OCI-LY1 (cell line): ENCODE data around the gene LAPTM5.
A peak's percentile ranks its signal among the peaks of the same experiment; 100 is the strongest.

ENCODE experiments used
- H2AFZ ChIP-seq: fragments of 200-600 bp; sonication (generic), shearing (Covaris generic); 2 replicates; pipeline ENCODE4 v1.6.0; 2014; ENCODE audit warnings: antibody characterized with exemption, mild to moderate bottlenecking, low read length
- H3F3A ChIP-seq: fragments of 200-600 bp; sonication (generic), shearing (Covaris generic); 2 replicates; pipeline ENCODE4 v1.6.0; 2014; ENCODE audit warnings: mild to moderate bottlenecking, antibody characterized with exemption, low read length, moderate library complexity; ENCODE audit not compliant: insufficient read depth
- H3K27ac ChIP-seq: fragments of 200-600 bp; sonication (generic); 2 replicates; pipeline ENCODE4 v1.5.1; 2014; ENCODE audit warnings: low read length, mixed run types, mild to moderate bottlenecking, low read depth; ENCODE audit not compliant: poor library complexity, severe bottlenecking
- H3K27me3 ChIP-seq: fragments of 200-600 bp; sonication (generic); 2 replicates; pipeline ENCODE4 v1.6.0; 2014; ENCODE audit warnings: antibody characterized with exemption, mild to moderate bottlenecking, low read length, moderate library complexity; ENCODE audit not compliant: insufficient read depth
- H3K36me3 ChIP-seq: fragments of 200-600 bp; sonication (generic); 2 replicates; pipeline ENCODE4 v1.6.1; 2014; ENCODE audit warnings: mild to moderate bottlenecking, antibody characterized with exemption, low read length, moderate library complexity, mixed read lengths; ENCODE audit not compliant: insufficient read depth
- H3K4me1 ChIP-seq: fragments of 200-600 bp; sonication (generic); 2 replicates; pipeline ENCODE4 v1.5.1; 2014; ENCODE audit warnings: mild to moderate bottlenecking, low read length, moderate library complexity; ENCODE audit not compliant: insufficient read depth, severe bottlenecking
- H3K4me2 ChIP-seq: fragments of 200-600 bp; sonication (generic), shearing (Covaris generic); 2 replicates; pipeline ENCODE4 v1.6.1; 2014; ENCODE audit warnings: low read length
- H3K4me3 ChIP-seq: fragments of 200-600 bp; sonication (generic); 2 replicates; pipeline ENCODE4 v1.5.1; 2014; ENCODE audit warnings: low read length, low read depth, mild to moderate bottlenecking, mixed read lengths; ENCODE audit not compliant: poor library complexity, severe bottlenecking
- H3K79me2 ChIP-seq: fragments of 200-600 bp; shearing (Covaris generic); 2 replicates; pipeline ENCODE4 v1.6.1; 2016; ENCODE audit warnings: mixed run types, low read length, mixed read lengths; ENCODE audit not compliant: insufficient read depth
- H3K9ac ChIP-seq: fragments of 200-600 bp; sonication (generic), shearing (Covaris generic); 2 replicates; pipeline ENCODE4 v1.6.1; 2014; ENCODE audit warnings: mild to moderate bottlenecking, low read length, mixed read lengths
- H3K9me2 ChIP-seq: fragments of 200-600 bp; sonication (generic), shearing (Covaris generic); 2 replicates; pipeline ENCODE4 v1.6.1; 2014; ENCODE audit warnings: low read depth, mild to moderate bottlenecking, low read length, mixed read lengths
- H3K9me3 ChIP-seq: fragments of 200-600 bp; shearing (Covaris generic); 2 replicates; pipeline ENCODE4 v1.6.1; 2014; ENCODE audit warnings: low read length, mixed read lengths
- H4K20me1 ChIP-seq: fragments of 200-600 bp; sonication (generic), shearing (Covaris generic); 2 replicates; pipeline ENCODE4 v1.6.0; 2016; ENCODE audit warnings: mild to moderate bottlenecking, low read length; ENCODE audit not compliant: insufficient read depth
- EZH2 ChIP-seq: fragments of 200-600 bp; sonication (generic), shearing (Covaris generic); IDR thresholded peaks from 2 replicates; pipeline ENCODE4 v1.8.0; 2017; ENCODE audit warnings: borderline replicate concordance, mixed run types, mild to moderate bottlenecking, antibody characterized with exemption, low read length, moderate library complexity, mixed read lengths
- TF ChIP-seq, protein P1 (sequence below): fragments of 200-600 bp; sonication (generic), shearing (Covaris generic); IDR thresholded peaks from 2 replicates; pipeline ENCODE4 v1.5.1; 2017; ENCODE audit warnings: mild to moderate bottlenecking, antibody characterized with exemption, low read length, moderate library complexity, mixed read lengths

The LAPTM5 gene

DNA sequence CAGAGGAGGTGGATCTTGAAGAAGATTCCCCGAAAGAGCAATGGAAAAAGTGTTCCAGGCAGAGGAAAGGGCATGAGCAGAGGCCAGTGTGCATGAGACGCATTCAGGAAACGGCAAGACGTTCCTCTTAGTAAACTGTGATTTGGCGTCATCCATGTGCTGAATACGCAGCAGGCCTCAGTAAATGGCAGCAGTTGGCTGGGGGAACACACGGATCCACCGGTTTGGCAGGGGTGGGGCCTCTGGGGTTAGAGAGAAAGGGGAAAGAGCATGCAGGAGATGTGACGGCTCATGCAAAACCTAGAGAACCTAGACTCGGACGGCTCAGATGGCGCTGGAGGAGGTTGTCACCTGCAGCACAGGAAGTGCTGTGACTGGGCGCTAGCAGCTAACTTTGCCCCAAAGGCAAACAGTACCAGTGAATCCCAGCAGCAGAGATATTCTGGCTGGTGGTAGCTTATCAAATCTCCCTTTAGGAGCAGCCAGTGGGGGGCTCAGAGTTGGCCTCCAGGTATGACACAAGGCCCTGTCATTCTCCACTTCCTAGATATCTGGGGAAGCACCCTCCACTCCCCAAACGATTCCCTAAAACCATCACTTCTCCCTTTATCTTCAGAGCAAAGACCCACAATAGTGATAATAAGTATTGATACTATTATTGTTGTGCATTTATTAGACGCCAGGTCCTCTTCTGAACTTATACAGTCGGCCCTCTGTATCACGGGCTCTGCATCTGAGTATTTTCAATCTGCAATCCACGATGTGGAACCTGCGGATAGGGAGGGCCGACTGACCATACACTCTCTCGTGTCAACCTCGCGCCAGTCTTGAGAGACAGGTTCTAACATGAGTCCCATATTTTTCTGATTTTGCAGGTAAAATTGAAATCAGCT, 7.6 kb downstream of the LAPTM5 start:
- Histone ChIP-seq H3K36me3 (peaks cover 9% of the 10 kb centered on the region; the same call in 1 of the 2 replicates), H4K20me1 (no peaks in the 10 kb centered on the region), H3K4me2 (peak overlapping the region; percentile 56), H3K4me3 (peak overlapping the region; percentile 19), H3F3A (0 out of 2 replicates have a peak, but pooled peaks cover 4% of the 10 kb centered on the region), H3K27ac (peak overlapping the region; percentile 93), H3K4me1 (peaks cover 97% of the 10 kb centered on the region), H3K9me3 (no peaks in the 10 kb centered on the region), H2AFZ (no peak overlapping the region), H3K9ac (peak overlapping the region; percentile 59), H3K9me2 (no peaks in the 10 kb centered on the region), H3K79me2 (no peaks in the 10 kb centered on the region), H3K27me3 (peaks cover 5% of the 10 kb centered on the region; the same call in 1 of the 2 replicates)
- TF ChIP-seq, protein P1, sequence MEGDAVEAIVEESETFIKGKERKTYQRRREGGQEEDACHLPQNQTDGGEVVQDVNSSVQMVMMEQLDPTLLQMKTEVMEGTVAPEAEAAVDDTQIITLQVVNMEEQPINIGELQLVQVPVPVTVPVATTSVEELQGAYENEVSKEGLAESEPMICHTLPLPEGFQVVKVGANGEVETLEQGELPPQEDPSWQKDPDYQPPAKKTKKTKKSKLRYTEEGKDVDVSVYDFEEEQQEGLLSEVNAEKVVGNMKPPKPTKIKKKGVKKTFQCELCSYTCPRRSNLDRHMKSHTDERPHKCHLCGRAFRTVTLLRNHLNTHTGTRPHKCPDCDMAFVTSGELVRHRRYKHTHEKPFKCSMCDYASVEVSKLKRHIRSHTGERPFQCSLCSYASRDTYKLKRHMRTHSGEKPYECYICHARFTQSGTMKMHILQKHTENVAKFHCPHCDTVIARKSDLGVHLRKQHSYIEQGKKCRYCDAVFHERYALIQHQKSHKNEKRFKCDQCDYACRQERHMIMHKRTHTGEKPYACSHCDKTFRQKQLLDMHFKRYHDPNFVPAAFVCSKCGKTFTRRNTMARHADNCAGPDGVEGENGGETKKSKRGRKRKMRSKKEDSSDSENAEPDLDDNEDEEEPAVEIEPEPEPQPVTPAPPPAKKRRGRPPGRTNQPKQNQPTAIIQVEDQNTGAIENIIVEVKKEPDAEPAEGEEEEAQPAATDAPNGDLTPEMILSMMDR = no peak
- no peak for TF ChIP-seq EZH2

DNA sequence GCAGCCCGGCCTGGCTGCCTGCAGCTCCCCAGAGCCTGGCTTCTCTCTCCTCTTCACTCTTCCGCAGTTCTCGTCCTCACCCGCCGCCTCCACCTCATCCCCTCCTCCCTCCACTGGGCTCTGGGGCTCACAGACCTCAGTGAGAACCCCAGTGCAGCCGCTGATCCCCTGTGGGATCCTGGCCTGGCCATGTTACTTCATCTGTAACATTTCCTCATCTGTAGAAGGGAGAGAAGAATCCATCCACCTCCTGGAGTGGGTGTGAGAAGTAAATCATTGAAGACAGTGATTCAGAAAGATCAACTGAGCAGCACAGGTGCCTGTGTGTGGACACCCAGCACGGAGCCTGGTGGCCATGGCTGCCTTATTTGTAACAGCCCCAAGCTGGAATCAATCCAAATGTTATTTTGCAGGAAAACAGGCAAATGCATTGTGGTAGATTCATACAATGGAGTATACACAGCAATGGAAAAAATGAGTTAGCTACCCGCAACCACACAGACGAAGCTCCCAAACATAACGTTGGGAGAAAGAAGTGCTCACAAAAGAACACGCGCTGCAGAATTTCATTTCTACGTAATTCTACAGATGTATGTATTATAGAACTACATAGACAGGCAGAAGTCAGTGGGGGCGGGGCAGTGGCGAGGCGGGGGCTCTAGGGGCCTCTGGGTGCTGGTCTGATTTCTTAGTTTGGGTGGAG, 8.7 kb downstream of the LAPTM5 start:
- no peak overlapping the region for H3K9ac ChIP-seq
- H3K79me2 ChIP-seq = no peaks in the 10 kb centered on the region
- no peaks in the 10 kb centered on the region for H3K9me3 ChIP-seq
- H3K4me3 ChIP-seq = no peak overlapping the region
- 0 out of 2 replicates have a peak, but pooled peaks cover 1% of the 10 kb centered on the region for H3F3A ChIP-seq
- TF ChIP-seq, protein P1 = no peak
- TF ChIP-seq EZH2 = no peak
- peaks cover 9% of the 10 kb centered on the region; the same call in 1 of the 2 replicates for H3K36me3 ChIP-seq
- peaks cover 5% of the 10 kb centered on the region; the same call in 1 of the 2 replicates for H3K27me3 ChIP-seq
- no peaks in the 10 kb centered on the region for H3K9me2 ChIP-seq
- no peak overlapping the region for H2AFZ ChIP-seq
- H3K27ac ChIP-seq = no peak overlapping the region
- peaks cover 93% of the 10 kb centered on the region for H3K4me1 ChIP-seq
- peak overlapping the region; percentile 56 for H3K4me2 ChIP-seq
- no peaks in the 10 kb centered on the region for H4K20me1 ChIP-seq

DNA sequence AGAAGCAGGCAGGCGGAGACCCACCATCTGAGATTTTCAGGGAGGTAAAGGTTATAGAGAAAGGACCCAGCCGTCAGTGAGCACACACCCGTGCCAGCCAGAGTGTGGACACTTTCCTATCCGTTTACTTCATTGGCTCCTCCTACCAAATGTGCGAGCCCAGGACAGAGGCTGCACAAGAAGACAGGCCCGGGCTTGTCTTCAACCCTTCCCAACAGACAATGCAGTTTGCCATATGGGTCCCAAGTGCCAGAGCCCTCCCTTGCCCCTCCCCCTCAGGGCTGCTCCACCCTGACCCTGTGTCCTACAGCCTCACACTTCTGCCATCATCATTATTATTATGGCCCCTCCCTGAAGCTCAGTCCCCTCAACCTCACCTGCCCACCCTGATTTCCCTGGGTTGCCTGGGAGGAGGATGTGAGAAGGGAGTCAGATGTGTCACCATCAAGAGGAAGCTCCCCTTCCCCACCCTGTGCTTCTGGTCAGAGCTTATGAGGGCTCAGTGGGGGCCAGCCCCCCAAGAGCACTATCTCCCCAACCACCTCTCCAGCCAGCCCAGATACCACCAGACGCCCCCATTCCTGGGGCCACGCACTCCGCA, 9.4 kb downstream of the LAPTM5 start:
- H3K79me2 ChIP-seq = no peaks in the 10 kb centered on the region
- no peaks in the 10 kb centered on the region for H3F3A ChIP-seq
- H3K4me1 ChIP-seq = peaks cover 92% of the 10 kb centered on the region
- no peaks in the 10 kb centered on the region for H3K9me2 ChIP-seq
- peak overlapping the region; percentile 56; the same call in 1 of the 2 replicates for H3K4me2 ChIP-seq
- H3K36me3 ChIP-seq = peaks cover 9% of the 10 kb centered on the region; the same call in 1 of the 2 replicates
- H3K27me3 ChIP-seq = peaks cover 5% of the 10 kb centered on the region; the same call in 1 of the 2 replicates
- no peak overlapping the region for H2AFZ ChIP-seq
- H3K9ac ChIP-seq = no peak overlapping the region
- TF ChIP-seq EZH2 = no peak
- TF ChIP-seq, protein P1 = no peak
- no peak overlapping the region for H3K27ac ChIP-seq
- H3K9me3 ChIP-seq = no peaks in the 10 kb centered on the region
- no peak overlapping the region for H3K4me3 ChIP-seq
- no peaks in the 10 kb centered on the region for H4K20me1 ChIP-seq
